Thoracic aorta (tissue), 2 donors: Measurements from ENCODE around the gene LHX1. TPM values are rescaled to one million over a fixed set of nuclear protein-coding genes. Genes with fewer than 3 reads are reported as not detected.

Experiments used
- ATAC-seq: fragments of 150-250 bp; one replicate; pipeline ENCODE4 v1.8.0; 2017; ENCODE audit warnings: low read depth; ENCODE audit not compliant: insufficient number of reproducible peaks, low FRiP score
- DNase-seq: peaks from one replicate; pipeline ENCODE4 v3.0.0-alpha.2; 2020; ENCODE audit warnings: low spot score
- H3K27ac ChIP-seq, 2 donors: fragments of 200-600 bp; sonication (generic); 1 replicate in 1 of 2; 2 replicates in 1 of 2; pipeline ENCODE4 v1.5.1; 2016; ENCODE audit warnings: mild to moderate bottlenecking in 2 of 2, moderate library complexity in 2 of 2
- H3K27me3 ChIP-seq: fragments of 200-600 bp; sonication (generic); replicated peaks from 2 replicates; pipeline ENCODE4 v1.6.0; 2016; ENCODE audit warnings: mild to moderate bottlenecking; ENCODE audit not compliant: insufficient read depth
- H3K36me3 ChIP-seq: fragments of 200-600 bp; sonication (generic); one replicate; pipeline ENCODE4 v1.5.1; 2016
- H3K4me1 ChIP-seq, 2 donors: fragments of 200-600 bp; sonication (generic); 1 replicate in 1 of 2; 2 replicates in 1 of 2; pipeline versions ENCODE4 v1.5.1 to v1.6.0; 2016; ENCODE audit warnings: low read depth in 2 of 2, mild to moderate bottlenecking in 1 of 2; ENCODE audit not compliant: control insufficient read depth in 1 of 2
- H3K4me3 ChIP-seq: fragments of 200-600 bp; sonication (generic); 2 replicates; pipeline ENCODE4 v1.5.1; 2016; ENCODE audit warnings: mild to moderate bottlenecking
- H3K9me3 ChIP-seq: fragments of 200-600 bp; sonication (generic); 2 replicates; pipeline ENCODE4 v1.5.1; 2016
- CTCF ChIP-seq: fragments of 200-600 bp; sonication (generic); IDR thresholded peaks from one replicate; pipeline ENCODE4 v1.5.1; 2019; ENCODE audit warnings: antibody characterized with exemption
- total RNA-seq, 2 donors: library from RNA; depleted of rRNA; stranded (reverse); fragments of >200 nt; gene quantifications; one replicate each; pipeline versions ENCODE4 v1.1.0 to v1.2.3, GENCODE V29; 2016

The LHX1 gene
- total RNA-seq, 2 donors from 2014 or later, result not detected

- Histone ChIP-seq H3K9me3 (no peaks in the 10 kb centered on the region), H3K4me3 (no peak overlapping the region), H3K36me3 (no peaks in the 10 kb centered on the region), H3K4me1 (no peaks in the 10 kb centered on the region), H3K27ac (no peak overlapping the region), H3K27me3 (peaks cover 15% of the 10 kb centered on the region)
- DNase-seq, result no peak
- no peak for TF ChIP-seq CTCF
- no peak for ATAC-seq
Measured at GRCh38 chr17:36918211-36918691, 19.0 kb upstream of the LHX1 start.

DNA sequence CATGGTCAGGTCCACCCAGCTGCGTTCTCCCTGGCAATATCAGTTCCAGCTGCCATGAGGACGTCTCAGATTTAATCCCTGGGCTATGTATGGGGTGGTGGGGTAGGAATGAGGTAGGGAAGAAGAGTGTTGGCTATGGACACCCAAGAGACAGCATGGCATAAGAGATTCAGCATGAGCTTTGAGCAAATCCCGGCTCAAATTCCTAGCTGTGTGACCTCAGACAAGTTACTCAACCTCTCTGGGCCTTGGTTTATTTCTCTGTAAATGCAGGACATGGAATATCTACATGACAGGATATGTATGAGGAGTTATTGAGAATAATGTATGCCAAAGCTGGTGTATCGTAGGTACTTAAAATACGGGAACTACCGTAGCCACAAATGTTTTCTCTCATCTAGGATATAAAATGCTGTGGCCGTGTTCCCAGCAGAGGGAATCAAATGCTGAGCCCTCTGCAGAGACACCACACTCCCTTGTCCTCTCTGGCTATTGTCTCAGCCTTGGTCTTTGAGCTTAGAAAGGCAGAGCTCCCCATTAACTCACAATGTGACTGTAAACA is 17.8 kb upstream of the LHX1 start:
- H3K27me3 ChIP-seq, result peaks cover 15% of the 10 kb centered on the region
- no peaks in the 10 kb centered on the region for H3K36me3 ChIP-seq
- H3K9me3 ChIP-seq, result no peaks in the 10 kb centered on the region
- TF ChIP-seq CTCF, result no peak
- DNase-seq (no peak), ATAC-seq (no peak)
- H3K4me1 ChIP-seq, result no peaks in the 10 kb centered on the region
- no peak overlapping the region for H3K4me3 ChIP-seq
- H3K27ac ChIP-seq, result no peak overlapping the region

- DNase-seq (no peak), ATAC-seq (no peak)
- H3K9me3 ChIP-seq, result no peaks in the 10 kb centered on the region
- no peaks in the 10 kb centered on the region for H3K4me1 ChIP-seq
- peaks cover 15% of the 10 kb centered on the region for H3K27me3 ChIP-seq
- TF ChIP-seq CTCF, result no peak
- H3K4me3 ChIP-seq, result no peak overlapping the region
- H3K36me3 ChIP-seq, result no peaks in the 10 kb centered on the region
- no peak overlapping the region for H3K27ac ChIP-seq
Measured at GRCh38 chr17:36920032-36921005, 17.0 kb upstream of the LHX1 start.

GRCh38 chr17:36921095-36921851 is 16.0 kb upstream of the LHX1 start:
- Histone ChIP-seq H3K9me3 (no peaks in the 10 kb centered on the region), H3K4me1 (no peaks in the 10 kb centered on the region), H3K4me3 (no peak overlapping the region), H3K36me3 (no peaks in the 10 kb centered on the region), H3K27ac (no peak overlapping the region), H3K27me3 (peaks cover 15% of the 10 kb centered on the region)
- no peak for DNase-seq
- TF ChIP-seq CTCF, result no peak
- ATAC-seq, result no peak

DNA sequence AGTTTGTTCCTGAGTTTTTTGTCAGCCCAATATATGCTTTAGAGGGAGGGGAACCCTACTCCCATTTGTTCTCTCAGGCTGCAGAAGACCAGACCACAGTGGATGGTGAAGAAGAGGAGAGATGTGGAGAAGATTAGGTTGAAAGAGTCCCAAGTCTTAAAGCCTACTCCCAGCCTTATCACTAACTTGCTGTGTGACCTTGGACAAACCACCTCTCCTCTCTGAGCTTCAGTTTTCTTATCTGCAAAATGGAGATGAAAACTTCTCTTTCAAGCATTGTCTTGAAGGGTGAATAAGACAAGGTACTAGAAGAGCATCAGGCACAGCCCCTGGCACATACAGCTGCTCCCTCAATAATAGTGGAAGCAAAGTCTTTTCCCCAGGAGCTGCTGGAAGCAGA is 15.1 kb upstream of the LHX1 start:
- no peaks in the 10 kb centered on the region for H3K4me1 ChIP-seq
- peaks cover 15% of the 10 kb centered on the region for H3K27me3 ChIP-seq
- H3K9me3 ChIP-seq, result no peaks in the 10 kb centered on the region
- DNase-seq (no peak), ATAC-seq (no peak)
- TF ChIP-seq CTCF, result no peak
- H3K4me3 ChIP-seq, result no peak overlapping the region
- no peaks in the 10 kb centered on the region for H3K36me3 ChIP-seq
- no peak overlapping the region for H3K27ac ChIP-seq
